HPDE6-E6E7 (cell line): ENCODE measurements around the gene DNAI4.
A peak's percentile ranks its signal among the peaks of the same experiment; 100 is the strongest.

Experiments used
- DNase-seq: peaks from one replicate; pipeline ENCODE4 v3.0.0; 2011; ENCODE audit warnings: missing footprints; ENCODE audit errors: extremely low spot score

DNAI4 gene

DNA sequence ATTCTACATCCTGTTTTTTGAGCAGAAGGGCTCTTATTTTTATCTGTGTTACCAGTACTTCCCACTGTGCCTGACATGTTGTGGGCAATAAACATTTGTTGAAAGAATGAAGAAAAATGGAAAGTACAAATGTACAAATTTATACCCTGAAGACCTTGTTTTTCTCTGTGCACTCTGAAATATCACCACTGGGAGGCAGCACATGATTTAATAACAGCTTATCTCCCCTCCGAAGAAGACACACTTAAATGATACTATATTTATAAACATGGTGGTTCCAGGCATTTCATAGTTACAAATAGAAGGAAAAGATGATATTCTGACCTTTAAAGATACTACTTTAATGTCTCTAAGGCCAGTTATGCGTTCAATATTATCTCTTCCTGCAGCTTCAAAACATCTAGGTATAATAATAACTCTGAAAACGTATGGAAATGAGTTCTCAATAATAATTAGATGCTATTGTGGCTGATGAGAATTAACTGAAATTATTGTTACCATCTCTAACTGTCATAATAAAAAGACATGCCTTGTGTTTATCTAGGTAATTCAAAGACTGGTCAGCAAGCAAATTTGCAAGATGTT is 159.6 kb downstream of the DNAI4 start:
- peak; percentile 35 for DNase-seq
